HG02884 (cell line): Measurements from ENCODE around the gene F2R.
"Not testable (repeated sequence)": the region's sequence is repeated elsewhere in the genome, so short reads cannot be mapped to it uniquely, and the experiment has no call there.

ENCODE experiments used
- ATAC-seq: cut with Tn5 transposase; IDR thresholded peaks from one replicate; pipeline ENCODE4 v1.9.1; 2021; ENCODE audit warnings: mild to moderate bottlenecking, moderate library complexity; ENCODE audit not compliant: unreplicated experiment

The F2R gene

GRCh38 chr5:76747706-76748105, 31.8 kb downstream of the F2R start:
- ATAC-seq, result no peak

- ATAC-seq, result no peak
Measured at GRCh38 chr5:76751291-76751690, 35.4 kb downstream of the F2R start.

- ATAC-seq, result no peak
Measured at GRCh38 chr5:76754668-76755078, 38.7 kb downstream of the F2R start.

- ATAC-seq, result no peak
Measured at GRCh38 chr5:76755779-76756637, 40.1 kb downstream of the F2R start.

GRCh38 chr5:76757049-76757448, 41.1 kb downstream of the F2R start:
- no peak for ATAC-seq

GRCh38 chr5:76761118-76761517, 45.2 kb downstream of the F2R start:
- not testable (repeated sequence) for ATAC-seq

- ATAC-seq, result no peak
Measured at GRCh38 chr5:76762484-76762883, 46.6 kb downstream of the F2R start.

- ATAC-seq, result no peak
Measured at GRCh38 chr5:76763136-76763535, 47.2 kb downstream of the F2R start.

GRCh38 chr5:76764374-76764773, 48.4 kb downstream of the F2R start:
- ATAC-seq, result no peak

GRCh38 chr5:76765249-76765648, 49.3 kb downstream of the F2R start:
- no peak for ATAC-seq

GRCh38 chr5:76766746-76767145, 50.8 kb downstream of the F2R start:
- no peak for ATAC-seq

- ATAC-seq, result not testable (repeated sequence)
Measured at GRCh38 chr5:76771041-76771440, 55.1 kb downstream of the F2R start.

GRCh38 chr5:76771705-76772405, 55.9 kb downstream of the F2R start:
- ATAC-seq, result no peak

- ATAC-seq, result no peak
Measured at GRCh38 chr5:76775921-76776320, 60.0 kb downstream of the F2R start.

- no peak for ATAC-seq
Measured at GRCh38 chr5:76776391-76776790, 60.5 kb downstream of the F2R start.

- not testable (repeated sequence) for ATAC-seq
Measured at GRCh38 chr5:76780616-76781015, 64.7 kb downstream of the F2R start.

GRCh38 chr5:76781775-76782174, 65.8 kb downstream of the F2R start:
- ATAC-seq, result no peak

GRCh38 chr5:76782444-76782843, 66.5 kb downstream of the F2R start:
- ATAC-seq, result no peak
